Parathyroid adenoma (tissue), 2 donors: ENCODE measurements around the gene SKOR2.

ENCODE experiments used
- H2AFZ ChIP-seq: fragments of 300-600 bp; sonication (generic); one replicate; pipeline ENCODE4 v1.7.0; 2017; ENCODE audit warnings: antibody characterized with exemption, mild to moderate bottlenecking
- H3K27ac ChIP-seq: fragments of 300-600 bp; sonication (generic); one replicate; pipeline ENCODE4 v1.7.0; 2017
- H3K27me3 ChIP-seq: fragments of 300-600 bp; sonication (generic); one replicate; pipeline ENCODE4 v1.7.0; 2017; ENCODE audit warnings: low read length; ENCODE audit not compliant: control insufficient read depth, insufficient read depth
- H3K36me3 ChIP-seq: fragments of 300-600 bp; sonication (generic); one replicate; pipeline ENCODE4 v1.7.0; 2017; ENCODE audit warnings: low read length; ENCODE audit not compliant: control insufficient read depth, insufficient read depth
- H3K4me1 ChIP-seq: fragments of 300-600 bp; sonication (generic); one replicate; pipeline ENCODE4 v1.7.0; 2017; ENCODE audit warnings: control low read depth
- H3K4me2 ChIP-seq: fragments of 300-600 bp; sonication (generic); one replicate; pipeline ENCODE4 v1.7.0; 2017; ENCODE audit warnings: low read length
- H3K4me3 ChIP-seq: fragments of 300-600 bp; sonication (generic); one replicate; pipeline ENCODE4 v1.7.0; 2017; ENCODE audit warnings: low read depth, low read length
- H3K79me2 ChIP-seq: fragments of 300-600 bp; sonication (generic); one replicate; pipeline ENCODE4 v1.7.0; 2017; ENCODE audit warnings: control low read depth
- H3K9ac ChIP-seq: fragments of 300-600 bp; sonication (generic); one replicate; pipeline ENCODE4 v1.7.0; 2017; ENCODE audit warnings: mild to moderate bottlenecking
- H3K9me3 ChIP-seq: fragments of 300-600 bp; sonication (generic); one replicate; pipeline ENCODE4 v1.7.0; 2017; ENCODE audit warnings: low read length; ENCODE audit not compliant: control insufficient read depth
- TF ChIP-seq, protein P1 (sequence below): fragments of 300-600 bp; sonication (generic); IDR thresholded peaks from one replicate; pipeline ENCODE4 v1.7.0; 2017; ENCODE audit warnings: antibody characterized with exemption, mild to moderate bottlenecking
- donor health status: primary hyperparathyroidism.

The SKOR2 gene, protein sequence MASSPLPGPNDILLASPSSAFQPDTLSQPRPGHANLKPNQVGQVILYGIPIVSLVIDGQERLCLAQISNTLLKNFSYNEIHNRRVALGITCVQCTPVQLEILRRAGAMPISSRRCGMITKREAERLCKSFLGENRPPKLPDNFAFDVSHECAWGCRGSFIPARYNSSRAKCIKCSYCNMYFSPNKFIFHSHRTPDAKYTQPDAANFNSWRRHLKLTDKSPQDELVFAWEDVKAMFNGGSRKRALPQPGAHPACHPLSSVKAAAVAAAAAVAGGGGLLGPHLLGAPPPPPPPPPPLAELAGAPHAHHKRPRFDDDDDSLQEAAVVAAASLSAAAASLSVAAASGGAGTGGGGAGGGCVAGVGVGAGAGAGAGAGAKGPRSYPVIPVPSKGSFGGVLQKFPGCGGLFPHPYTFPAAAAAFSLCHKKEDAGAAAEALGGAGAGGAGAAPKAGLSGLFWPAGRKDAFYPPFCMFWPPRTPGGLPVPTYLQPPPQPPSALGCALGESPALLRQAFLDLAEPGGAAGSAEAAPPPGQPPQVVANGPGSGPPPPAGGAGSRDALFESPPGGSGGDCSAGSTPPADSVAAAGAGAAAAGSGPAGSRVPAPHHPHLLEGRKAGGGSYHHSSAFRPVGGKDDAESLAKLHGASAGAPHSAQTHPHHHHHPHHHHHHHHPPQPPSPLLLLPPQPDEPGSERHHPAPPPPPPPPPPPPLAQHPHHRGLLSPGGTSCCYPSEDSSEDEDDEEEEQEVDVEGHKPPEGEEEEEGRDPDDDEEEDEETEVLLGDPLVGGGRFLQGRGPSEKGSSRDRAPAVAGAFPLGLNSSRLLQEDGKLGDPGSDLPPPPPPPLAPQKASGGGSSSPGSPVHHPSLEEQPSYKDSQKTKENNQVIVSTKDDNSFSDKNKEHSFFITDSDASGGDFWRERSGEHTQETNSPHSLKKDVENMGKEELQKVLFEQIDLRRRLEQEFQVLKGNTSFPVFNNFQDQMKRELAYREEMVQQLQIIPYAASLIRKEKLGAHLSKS

DNA sequence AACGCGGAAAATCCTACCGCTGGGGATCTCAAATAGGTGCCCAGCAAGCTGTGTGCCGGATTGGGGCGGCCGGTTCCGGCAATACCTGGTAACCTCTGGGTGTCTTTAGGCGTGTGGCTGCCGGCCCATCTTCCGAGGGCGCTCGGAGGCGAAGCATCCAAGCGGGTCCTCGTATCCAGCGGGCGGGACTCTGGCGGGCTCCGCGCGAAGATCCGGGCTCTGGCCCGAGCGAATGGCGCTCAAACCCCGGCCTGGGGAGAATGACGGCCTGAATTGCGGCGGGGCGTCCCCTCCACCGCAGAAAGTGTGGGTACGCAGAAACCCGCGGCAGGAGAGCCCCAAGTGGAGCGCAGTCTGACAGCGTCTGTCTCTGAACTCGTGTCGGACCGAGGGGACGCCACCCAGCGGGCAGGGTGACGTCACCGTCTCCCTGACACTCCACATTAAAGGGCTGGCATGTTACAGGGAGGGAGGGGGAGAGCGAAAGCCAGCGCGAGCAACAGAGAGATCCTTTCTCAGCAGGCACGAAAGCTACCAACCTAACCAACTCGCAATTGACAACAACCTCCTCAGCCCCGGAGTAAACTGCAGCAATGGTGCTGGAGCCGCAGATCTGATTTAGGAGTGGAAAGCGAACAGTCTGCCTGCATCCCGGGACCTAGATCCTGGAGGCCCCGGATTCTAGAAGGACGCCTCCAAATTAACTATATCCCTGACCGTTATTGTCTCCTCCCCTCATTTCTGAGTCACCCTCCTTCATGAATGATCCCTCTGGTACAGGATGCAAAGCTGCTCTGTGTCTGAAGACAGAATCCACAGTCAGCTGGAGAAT lies at the start of gene SKOR2:
Gene SKOR2, minus strand, starts transcription at position 372 of the 832 bp plus-strand sequence. CDS start 2,477 bp downstream, outside the sequence.
- peaks cover 29% of the 10 kb centered on the region for H3K27me3 ChIP-seq
- H3K27ac ChIP-seq = no peak within 1 kb of the TSS
- H2AFZ ChIP-seq = no peak within 1 kb of the TSS
- TF ChIP-seq, protein P1, sequence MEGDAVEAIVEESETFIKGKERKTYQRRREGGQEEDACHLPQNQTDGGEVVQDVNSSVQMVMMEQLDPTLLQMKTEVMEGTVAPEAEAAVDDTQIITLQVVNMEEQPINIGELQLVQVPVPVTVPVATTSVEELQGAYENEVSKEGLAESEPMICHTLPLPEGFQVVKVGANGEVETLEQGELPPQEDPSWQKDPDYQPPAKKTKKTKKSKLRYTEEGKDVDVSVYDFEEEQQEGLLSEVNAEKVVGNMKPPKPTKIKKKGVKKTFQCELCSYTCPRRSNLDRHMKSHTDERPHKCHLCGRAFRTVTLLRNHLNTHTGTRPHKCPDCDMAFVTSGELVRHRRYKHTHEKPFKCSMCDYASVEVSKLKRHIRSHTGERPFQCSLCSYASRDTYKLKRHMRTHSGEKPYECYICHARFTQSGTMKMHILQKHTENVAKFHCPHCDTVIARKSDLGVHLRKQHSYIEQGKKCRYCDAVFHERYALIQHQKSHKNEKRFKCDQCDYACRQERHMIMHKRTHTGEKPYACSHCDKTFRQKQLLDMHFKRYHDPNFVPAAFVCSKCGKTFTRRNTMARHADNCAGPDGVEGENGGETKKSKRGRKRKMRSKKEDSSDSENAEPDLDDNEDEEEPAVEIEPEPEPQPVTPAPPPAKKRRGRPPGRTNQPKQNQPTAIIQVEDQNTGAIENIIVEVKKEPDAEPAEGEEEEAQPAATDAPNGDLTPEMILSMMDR = no peak
- no peak within 1 kb of the TSS for H3K9ac ChIP-seq
- no peaks in the 10 kb centered on the region for H3K4me1 ChIP-seq
- H3K79me2 ChIP-seq = no peaks in the 10 kb centered on the region
- H3K4me3 ChIP-seq = no peak within 1 kb of the TSS
- no peaks in the 10 kb centered on the region for H3K36me3 ChIP-seq
- H3K4me2 ChIP-seq = no peak within 1 kb of the TSS
- no peaks in the 10 kb centered on the region for H3K9me3 ChIP-seq

GRCh38 chr18:47296462-47296861 lies 45.0 kb upstream of the SKOR2 start:
- Histone ChIP-seq H2AFZ (no peak overlapping the region), H3K9me3 (no peaks in the 10 kb centered on the region), H3K4me3 (no peak overlapping the region), H3K27ac (no peak overlapping the region), H3K79me2 (no peaks in the 10 kb centered on the region), H3K4me1 (no peaks in the 10 kb centered on the region), H3K27me3 (peaks cover 2% of the 10 kb centered on the region), H3K4me2 (no peak overlapping the region), H3K9ac (no peak overlapping the region), H3K36me3 (no peaks in the 10 kb centered on the region)
- TF ChIP-seq, protein P1 = no peak

GRCh38 chr18:47294801-47295200 lies 43.3 kb upstream of the SKOR2 start:
- no peaks in the 10 kb centered on the region for H3K79me2 ChIP-seq
- H3K9me3 ChIP-seq = no peaks in the 10 kb centered on the region
- H3K9ac ChIP-seq = no peak overlapping the region
- no peak overlapping the region for H3K4me3 ChIP-seq
- no peaks in the 10 kb centered on the region for H3K36me3 ChIP-seq
- H3K4me2 ChIP-seq = no peak overlapping the region
- no peak overlapping the region for H3K27ac ChIP-seq
- peaks cover 4% of the 10 kb centered on the region for H3K27me3 ChIP-seq
- no peaks in the 10 kb centered on the region for H3K4me1 ChIP-seq
- no peak overlapping the region for H2AFZ ChIP-seq
- TF ChIP-seq, protein P1 = no peak

DNA sequence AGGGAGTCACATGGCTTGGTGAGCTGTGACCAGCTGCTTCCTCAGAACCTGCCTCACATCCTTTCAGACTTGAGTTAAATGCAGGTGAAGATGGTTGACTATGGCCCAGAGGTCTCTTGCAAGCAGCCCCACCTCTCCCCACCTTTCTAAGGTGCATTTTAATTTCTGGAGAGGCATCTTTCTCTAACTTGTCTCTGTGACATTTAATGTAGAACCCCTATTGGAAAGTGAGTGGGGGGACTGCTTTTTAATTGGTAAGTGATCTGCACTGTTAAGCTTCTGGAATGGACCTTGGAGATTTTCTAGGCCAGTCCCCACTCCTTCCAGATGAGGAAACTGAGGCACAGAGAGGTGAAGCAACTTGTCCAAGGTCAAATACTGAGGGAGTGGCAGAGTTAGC lies 37.3 kb upstream of the SKOR2 start:
- Histone ChIP-seq H3K36me3 (no peaks in the 10 kb centered on the region), H3K4me3 (no peak overlapping the region)
- TF ChIP-seq, protein P1 = no peak

More for the DNA sequence above, 37.3 kb upstream of the SKOR2 start:
- H3K4me1 ChIP-seq = no peaks in the 10 kb centered on the region
- H3K9ac ChIP-seq = no peak overlapping the region
- H3K79me2 ChIP-seq = no peaks in the 10 kb centered on the region
- H3K27ac ChIP-seq = no peak overlapping the region
- H3K27me3 ChIP-seq = peaks cover 4% of the 10 kb centered on the region
- no peaks in the 10 kb centered on the region for H3K9me3 ChIP-seq
- H3K4me2 ChIP-seq = no peak overlapping the region
- H2AFZ ChIP-seq = no peak overlapping the region
